IPS DF 6.9 (cell line): ENCODE results near the gene GDF11.

Experiments used
- DNase-seq: peaks from one replicate; pipeline ENCODE4 v3.0.0-alpha.2; 2013; ENCODE audit warnings: low read depth, low spot score
- H3K27ac ChIP-seq: one replicate; pipeline ENCODE4 v1.5.1; 2013; ENCODE audit warnings: low read length, control low read depth
- H3K27me3 ChIP-seq: 2 replicates; pipeline ENCODE4 v1.6.1; 2013; ENCODE audit warnings: mild to moderate bottlenecking, low read length; ENCODE audit not compliant: control insufficient read depth, insufficient read depth
- H3K36me3 ChIP-seq: 2 replicates; pipeline ENCODE4 v1.6.1; 2013; ENCODE audit warnings: low read length; ENCODE audit not compliant: control insufficient read depth, insufficient read depth
- H3K4me1 ChIP-seq: 2 replicates; pipeline ENCODE4 v1.6.1; 2013; ENCODE audit warnings: low read length; ENCODE audit not compliant: control insufficient read depth, insufficient read depth
- H3K4me3 ChIP-seq: 2 replicates; pipeline ENCODE4 v1.5.1; 2013; ENCODE audit warnings: mild to moderate bottlenecking, low read length
- H3K9me3 ChIP-seq: 2 replicates; pipeline ENCODE4 v1.6.1; 2013; ENCODE audit warnings: low read length, inconsistent platforms; ENCODE audit not compliant: control insufficient read depth, insufficient read depth
- WGBS: extraction: QIAGEN DNeasy Blood & Tissue Kit; methylation state at CpG from one replicate; pipeline ENCODE4 v1.1.7; 2013; ENCODE audit warnings: mixed read lengths, missing lambda C conversion rate; ENCODE audit not compliant: insufficient read length, insufficient coverage; 5-methylcytosine and 5-hydroxymethylcytosine counted together

GDF11 gene

DNA sequence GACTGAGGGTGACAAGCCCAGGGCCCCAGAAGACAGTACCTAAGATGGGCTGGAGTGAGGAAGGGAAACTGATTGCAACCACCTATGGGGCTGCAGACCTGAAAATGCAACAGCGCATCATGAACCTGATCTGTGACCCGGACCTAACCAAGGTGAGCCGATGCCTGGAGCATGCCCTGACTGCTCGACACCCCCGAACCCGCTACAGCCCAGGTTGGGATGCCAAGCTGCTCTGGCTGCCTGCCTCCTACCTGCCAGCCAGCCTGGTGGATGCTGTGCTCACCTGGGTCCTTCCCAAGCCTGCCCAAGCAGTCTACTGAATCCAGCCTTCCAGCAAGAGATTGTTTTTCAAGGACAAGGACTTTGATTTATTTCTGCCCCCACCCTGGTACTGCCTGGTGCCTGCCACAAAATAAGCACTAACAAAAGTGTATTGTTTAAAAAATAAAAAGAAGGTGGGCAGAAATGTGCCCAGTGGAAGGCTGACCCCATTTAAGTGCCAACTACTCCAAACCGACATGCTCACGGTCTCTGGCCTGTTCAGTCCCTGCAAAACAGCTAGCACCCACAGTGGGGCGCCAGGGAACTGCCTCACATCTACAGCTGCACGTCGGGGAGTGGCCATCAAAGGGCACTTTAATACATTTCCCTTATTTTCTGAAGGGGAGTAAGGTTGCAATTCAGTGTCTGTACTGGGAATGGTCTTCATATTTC, 18.5 kb upstream of the GDF11 start:
- Histone ChIP-seq H3K4me3 (no peak overlapping the region), H3K27ac (no peak overlapping the region), H3K4me1 (no peaks in the 10 kb centered on the region), H3K9me3 (no peaks in the 10 kb centered on the region), H3K36me3 (peaks cover 8% of the 10 kb centered on the region), H3K27me3 (no peaks in the 10 kb centered on the region)
- no peak for DNase-seq
- no CpG with 5 or more reads among the region's 11 CpGs for WGBS

DNA sequence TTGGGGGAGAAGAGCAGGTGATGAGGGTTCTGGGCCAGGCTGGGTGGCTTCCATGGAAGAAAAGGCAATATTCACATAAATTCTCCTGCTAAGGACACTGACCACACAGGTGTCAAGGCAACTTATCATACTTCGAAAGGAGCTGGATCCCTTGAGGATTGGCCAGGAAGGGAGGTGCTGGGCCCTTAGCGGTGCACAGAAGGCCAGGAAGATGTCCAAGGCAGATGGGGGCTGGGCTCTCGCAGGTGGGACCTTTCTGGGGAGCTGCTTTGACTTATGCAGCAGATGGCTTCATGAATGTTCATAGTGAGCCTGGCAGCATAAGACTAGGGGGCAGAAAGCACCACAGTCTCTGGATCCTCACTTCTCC, 18.0 kb upstream of the GDF11 start:
- Histone ChIP-seq H3K4me1 (no peaks in the 10 kb centered on the region), H3K27me3 (no peaks in the 10 kb centered on the region), H3K36me3 (peaks cover 8% of the 10 kb centered on the region), H3K27ac (no peak overlapping the region), H3K9me3 (no peaks in the 10 kb centered on the region), H3K4me3 (no peak overlapping the region)
- DNase-seq = no peak
- WGBS = no CpG with 5 or more reads among the region's 3 CpGs

DNA sequence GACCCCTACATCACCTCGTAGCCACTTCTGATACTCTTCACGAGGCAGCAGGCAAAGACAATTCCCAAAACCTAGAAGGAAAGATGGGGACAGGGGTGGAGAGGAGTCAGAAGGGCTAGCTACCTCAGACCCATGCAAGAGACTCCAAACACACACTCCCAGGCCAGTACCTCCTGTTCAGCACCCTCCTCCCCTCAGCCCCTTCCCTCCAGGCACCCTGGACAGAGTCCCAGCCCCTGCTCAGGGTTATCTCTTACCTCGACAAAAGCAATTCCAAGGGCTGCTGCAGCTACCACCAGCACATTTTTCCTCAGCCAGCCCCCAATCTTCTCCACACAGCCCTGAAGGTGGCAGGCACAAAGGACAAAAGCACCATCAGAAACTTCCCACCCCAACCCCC, 17.4 kb upstream of the GDF11 start:
- Histone ChIP-seq H3K4me1 (no peaks in the 10 kb centered on the region), H3K27me3 (no peaks in the 10 kb centered on the region), H3K4me3 (no peak overlapping the region), H3K36me3 (peaks cover 8% of the 10 kb centered on the region), H3K27ac (no peak overlapping the region), H3K9me3 (no peaks in the 10 kb centered on the region)
- no peak for DNase-seq
- no CpG with 5 or more reads among the region's 3 CpGs for WGBS

GRCh38 chr12:55726971-55727370, 16.0 kb upstream of the GDF11 start:
- DNase-seq = no peak
- WGBS = no CpG with 5 or more reads among the region's 10 CpGs
- H3K36me3 ChIP-seq = peaks cover 8% of the 10 kb centered on the region
- no peaks in the 10 kb centered on the region for H3K27me3 ChIP-seq
- H3K4me3 ChIP-seq = no peak overlapping the region; the same call in 1 of the 2 replicates
- H3K9me3 ChIP-seq = no peaks in the 10 kb centered on the region
- H3K27ac ChIP-seq = no peak overlapping the region
- H3K4me1 ChIP-seq = no peaks in the 10 kb centered on the region

DNA sequence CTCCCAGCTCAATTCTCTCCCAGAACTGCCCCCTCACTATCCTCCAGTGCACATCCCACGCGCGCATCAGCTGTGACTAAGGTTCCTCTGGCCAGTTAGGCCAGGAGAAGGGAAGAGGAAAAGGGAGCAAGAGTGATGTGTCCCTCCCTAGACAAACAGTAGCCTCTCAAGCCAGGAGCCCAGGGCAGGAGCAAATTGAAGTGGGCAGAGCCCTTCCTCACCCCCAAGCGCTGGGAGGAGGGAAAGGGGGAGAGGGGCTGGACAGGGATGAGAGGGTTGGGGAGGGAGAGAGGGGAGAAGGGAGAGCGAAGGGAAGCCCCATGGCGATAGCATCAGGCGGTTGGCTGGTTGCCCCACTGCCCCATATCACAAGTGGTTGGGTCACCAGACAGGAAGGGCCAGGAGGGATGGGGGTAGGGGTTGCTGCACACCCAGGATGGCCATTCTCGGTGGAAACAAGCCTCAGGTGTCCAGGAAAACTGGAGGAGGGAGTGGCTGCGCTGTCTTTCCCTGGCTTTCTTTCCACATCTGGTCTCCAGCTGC, 15.2 kb upstream of the GDF11 start:
- Histone ChIP-seq H3K27ac (no peak overlapping the region), H3K9me3 (no peaks in the 10 kb centered on the region), H3K27me3 (no peaks in the 10 kb centered on the region), H3K36me3 (peaks cover 8% of the 10 kb centered on the region), H3K4me3 (peak overlapping the region; percentile 68; the same call in 1 of the 2 replicates), H3K4me1 (0 out of 2 replicates have a peak, but pooled peaks cover 1% of the 10 kb centered on the region)
- no CpG with 5 or more reads among the region's 9 CpGs for whole genome bisulfite sequencing
- DNase-seq = no peak

DNA sequence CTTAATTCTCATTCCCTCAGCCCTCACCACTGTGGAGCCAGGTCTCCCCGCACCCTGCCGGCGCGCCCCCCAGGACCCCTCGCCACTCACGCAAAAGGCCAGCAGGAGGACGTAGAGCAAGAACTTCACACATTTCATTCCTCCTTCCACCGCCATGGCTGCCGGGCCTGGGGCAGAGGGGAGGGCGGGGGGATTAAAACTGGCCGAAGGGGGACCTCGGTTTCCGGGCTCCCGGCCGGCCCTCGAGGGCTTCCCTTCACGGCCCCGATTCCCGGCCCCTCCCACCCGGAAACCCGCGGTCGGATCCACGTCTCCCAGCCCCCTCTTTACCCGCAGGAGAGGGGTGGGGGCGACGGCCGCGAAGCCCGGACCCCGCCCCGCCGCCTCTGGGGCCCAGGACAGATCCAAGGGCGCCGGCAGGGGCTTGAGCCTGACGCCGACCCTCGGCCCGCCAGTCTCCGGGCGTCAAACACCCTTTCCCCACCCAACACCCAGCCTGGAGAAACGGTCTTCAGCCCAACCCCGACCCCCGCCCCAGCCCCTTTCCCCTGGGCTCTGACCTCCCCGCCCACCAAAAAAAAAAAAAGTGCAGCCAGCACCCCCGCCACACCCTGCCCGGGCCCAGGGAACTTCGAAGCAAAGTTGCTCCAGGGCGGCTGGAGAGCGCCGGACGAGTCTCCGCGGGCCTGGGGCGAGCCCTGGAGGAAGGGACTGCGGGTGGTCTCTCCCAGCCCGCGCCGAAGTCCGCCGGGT, 14.6 kb upstream of the GDF11 start:
- Histone ChIP-seq H3K4me3 (peak overlapping the region; percentile 68), H3K9me3 (no peaks in the 10 kb centered on the region), H3K27ac (no peak overlapping the region), H3K4me1 (0 out of 2 replicates have a peak, but pooled peaks cover 1% of the 10 kb centered on the region), H3K27me3 (no peaks in the 10 kb centered on the region), H3K36me3 (peaks cover 8% of the 10 kb centered on the region)
- no CpG with 5 or more reads among the region's 61 CpGs for WGBS
- no peak for DNase-seq

- DNase-seq = no peak
- no peaks in the 10 kb centered on the region for H3K27me3 ChIP-seq
- WGBS = no CpG with 5 or more reads among the region's 61 CpGs
These were observed 13.7 kb upstream of the GDF11 start, which contains the start of gene CD63 for GRCh38 chr12:55728939-55729818. Gene CD63, minus strand, starts transcription at chr12:55729009. Its CDS starts 668 bp downstream, at chr12:55728341.

GRCh38 chr12:55729819-55730818, 12.8 kb upstream of the GDF11 start:
- Histone ChIP-seq H3K27ac (no peak overlapping the region), H3K27me3 (no peaks in the 10 kb centered on the region), H3K4me1 (0 out of 2 replicates have a peak, but pooled peaks cover 1% of the 10 kb centered on the region), H3K4me3 (peak overlapping the region; percentile 68; the same call in 1 of the 2 replicates), H3K36me3 (peaks cover 3% of the 10 kb centered on the region; the same call in 1 of the 2 replicates), H3K9me3 (no peaks in the 10 kb centered on the region)
- no CpG with 5 or more reads among the region's 19 CpGs for WGBS
- DNase-seq = no peak

More at GRCh38 chr12:55728939-55729818, 13.7 kb upstream of the GDF11 start, which contains the start of gene CD63:
- H3K36me3 ChIP-seq = peaks cover 5% of the 10 kb centered on the region
- no peaks in the 10 kb centered on the region for H3K9me3 ChIP-seq
- H3K4me1 ChIP-seq = 0 out of 2 replicates have a peak, but pooled peaks cover 1% of the 10 kb centered on the region
- H3K27ac ChIP-seq = no peak within 1 kb of the TSS
- H3K4me3 ChIP-seq = peak within 1 kb of the TSS; percentile 68

DNA sequence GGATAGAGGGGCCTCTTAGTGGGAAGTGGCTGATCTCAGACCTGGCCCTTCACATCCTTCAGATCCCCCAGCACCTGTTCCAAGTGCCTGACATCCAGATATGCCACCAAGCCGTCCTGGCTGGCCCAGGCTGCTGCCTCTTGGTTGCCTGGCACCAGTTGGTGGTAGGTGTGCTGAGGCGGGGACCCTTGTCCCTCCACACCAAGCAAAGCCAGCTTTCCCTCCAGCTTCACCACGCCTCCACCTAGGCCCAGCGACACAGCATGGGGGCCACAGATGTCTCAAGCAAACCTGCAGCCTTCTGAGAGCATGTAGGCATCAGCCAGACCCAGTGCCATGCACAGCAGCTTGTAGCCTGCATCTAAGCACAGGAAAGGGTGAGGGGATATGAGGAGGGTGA, 10.6 kb upstream of the GDF11 start:
- Histone ChIP-seq H3K9me3 (no peaks in the 10 kb centered on the region), H3K27ac (no peak overlapping the region), H3K36me3 (no peaks in the 10 kb centered on the region), H3K4me1 (peaks cover 3% of the 10 kb centered on the region; the same call in 1 of the 2 replicates), H3K27me3 (no peaks in the 10 kb centered on the region), H3K4me3 (no peak overlapping the region)
- WGBS = no CpG with 5 or more reads among the region's 4 CpGs
- no peak for DNase-seq
